GM13976 (cell line): Measurements from ENCODE around the gene PTTG1IP.

Source experiments
- DNase-seq: peaks from one replicate; pipeline ENCODE4 v3.0.0; 2012; ENCODE audit warnings: low spot score
- CTCF ChIP-seq: IDR thresholded peaks from 2 replicates; pipeline ENCODE4 v1.5.1; 2012; ENCODE audit warnings: borderline replicate concordance, mild to moderate bottlenecking; ENCODE audit not compliant: insufficient read depth; ENCODE audit errors: extremely low read depth, missing control alignments, control extremely low read depth
- in situ Hi-C: fragments of 300-500 bp; cut with MboI; formaldehyde crosslinking; loops from one replicate; pipeline ENCODE4 v1.12.0; 2022; ENCODE audit warnings: low sequenced_read_pairs, mixed read lengths, inconsistent platforms; ENCODE audit not compliant: unreplicated experiment

Gene PTTG1IP

GRCh38 chr21:44872649-44873355, 688 bp downstream of the PTTG1IP start:
- in situ Hi-C loops, result no loop called here
- no peak for TF ChIP-seq CTCF
- no peak for DNase-seq

GRCh38 chr21:44872323-44872648, 1.2 kb downstream of the PTTG1IP start:
- in situ Hi-C loops, result no loop called here
- no peak for TF ChIP-seq CTCF
- no peak for DNase-seq

- in situ Hi-C loops, result no loop called here
- DNase-seq, result no peak
- TF ChIP-seq CTCF, result no peak
Measured at GRCh38 chr21:44871576-44872269, 1.8 kb downstream of the PTTG1IP start.

- TF ChIP-seq CTCF, result no peak
- DNase-seq, result no peak
- in situ Hi-C loops, result no loop called here
Measured at GRCh38 chr21:44870748-44871495, 2.6 kb downstream of the PTTG1IP start.

- in situ Hi-C loops, result no loop called here
- DNase-seq, result no peak
Measured at GRCh38 chr21:44869781-44870747, 3.4 kb downstream of the PTTG1IP start.

More at GRCh38 chr21:44869781-44870747, 3.4 kb downstream of the PTTG1IP start:
- no peak for TF ChIP-seq CTCF
